ENCODE measurements around the gene THSD7B. TPM values are rescaled to one million over a fixed set of nuclear protein-coding genes. Genes with fewer than 3 reads are reported as not detected.

THSD7B gene
- total and polyA plus RNA-seq, 10 of the 15 experiments (the other 5 are each of a cell fraction or from before 2014, with no cell fraction given): 0.03 to 0.56 (median 0.28) TPM

GRCh38 chr2:137165968-137166367 lies 400.6 kb downstream of the THSD7B start:
- TF ChIP-seq NKRF (conservative IDR thresholded peaks at IDR 0.05) (no peak), CTCF (IDR thresholded peaks at IDR 0.05 in 2 of 3, conservative IDR thresholded peaks at IDR 0.05 in 1 of 3; ENCODE audit: control insufficient read depth in 2 of 3, extremely low read depth in 1 of 3, insufficient read depth in 1 of 3, low read depth in 3 of 3, low read length in 3 of 3) (no peak), MXI1 (IDR thresholded peaks at IDR 0.05; ENCODE audit: low read depth, low read length) (no peak), PAX8 (IDR thresholded peaks at IDR 0.05) (no peak), SUZ12 (IDR thresholded peaks at IDR 0.05; ENCODE audit: unreplicated experiment) (no peak), FOXK2 (IDR thresholded peaks at IDR 0.05) (no peak)
- no peak overlapping the region for H3K9ac ChIP-seq (ENCODE audit: control insufficient read depth, insufficient read depth, low read length)
- no peaks in the 10 kb centered on the region for H3K36me3 ChIP-seq (ENCODE audit: control insufficient read depth in 2 of 2, insufficient read depth in 2 of 2, low read length in 1 of 2)
- ChIA-PET CTCF (interaction anchor here (1.3 kb wide), 1 partner anchor 8 kb away, joined by 3 read pairs; no protein-coding TSS in a partner anchor), SMC1A (ENCODE audit: uncharacterized antibody, unreplicated experiment) (interaction anchor here (1.0 to 1.4 kb wide), 2 partner anchors 8 to 11 kb away, joined by 3 to 4 read pairs; no protein-coding TSS in a partner anchor), RAD21 (ENCODE audit: unreplicated experiment) (no interaction called here), POLR2A (no interaction called here)
- in situ Hi-C loops (cut with MboI): no loop called here
- ATAC-seq (no peak), DNase-seq (ENCODE audit: low read depth, low spot score) (no peak), FAIRE-seq (no peak)
- no peak overlapping the region for H2AFZ ChIP-seq (ENCODE audit: control insufficient read depth, low read depth, low read length)
- intact Hi-C loops (cut with micrococcal nuclease; ENCODE audit: unreplicated experiment): no loop called here
- H3K79me2 ChIP-seq (ENCODE audit: control insufficient read depth, insufficient read depth, low read length): no peaks in the 10 kb centered on the region
- no TSS peak for BruUV-seq (replicated peaks)
- no peaks in the 10 kb centered on the region for H3K9me3 ChIP-seq (replicated peaks; ENCODE audit: control insufficient read depth, insufficient read depth, low read length)
- H3K4me3 ChIP-seq: no peak overlapping the region
- WGBS (ENCODE audit: insufficient coverage, insufficient replicate concordance, low lambda C conversion rate, missing lambda C conversion rate): 80% methylated on average over 4 of the region's 4 CpGs
- no peaks in the 10 kb centered on the region for H4K20me1 ChIP-seq (ENCODE audit: control insufficient read depth, insufficient read depth)
- no peaks in the 10 kb centered on the region for H3K4me1 ChIP-seq (ENCODE audit: control insufficient read depth, insufficient read depth, low read length)
- H3K4me2 ChIP-seq (ENCODE audit: control insufficient read depth, insufficient read depth): no peak overlapping the region
- no peaks in the 10 kb centered on the region for H3K27me3 ChIP-seq (replicated peaks in 1 of 2; ENCODE audit: control insufficient read depth in 2 of 2, insufficient read depth in 2 of 2, low read length in 1 of 2)
- no peak overlapping the region for H3K27ac ChIP-seq (ENCODE audit: control insufficient read depth, insufficient read depth)
